Activated CD8-positive, alpha-beta memory T cell treated with anti-CD3 and anti-CD28 coated beads for 24 hours (primary cell): Measurements from ENCODE around the gene MORN1.
"Not testable (repeated sequence)": the region's sequence is repeated elsewhere in the genome, so short reads cannot be mapped to it uniquely, and the experiment has no call there.

Experiments
- DNase-seq: peaks from one replicate; pipeline ENCODE4 v3.0.0-alpha.2; 2020

MORN1 gene

GRCh38 chr1:2302292-2302925 is 88.9 kb downstream of the MORN1 start:
- no peak for DNase-seq

- peak; percentile 69 for DNase-seq
Measured at GRCh38 chr1:2301607-2302291, 89.6 kb downstream of the MORN1 start.

GRCh38 chr1:2300851-2301606 is 90.3 kb downstream of the MORN1 start:
- peak; percentile 90 for DNase-seq

- DNase-seq, result peak; percentile 89
Measured at GRCh38 chr1:2300004-2300771, 91.2 kb downstream of the MORN1 start.

- no peak for DNase-seq
Measured at GRCh38 chr1:2299131-2299627, 92.2 kb downstream of the MORN1 start.

GRCh38 chr1:2298685-2299084 is 92.7 kb downstream of the MORN1 start:
- DNase-seq, result no peak

- DNase-seq, result no peak
Measured at GRCh38 chr1:2297246-2298011, 93.9 kb downstream of the MORN1 start.

- no peak for DNase-seq
Measured at GRCh38 chr1:2296614-2297013, 94.7 kb downstream of the MORN1 start.

- DNase-seq, result not testable (repeated sequence)
Measured at GRCh38 chr1:2296211-2296610, 95.1 kb downstream of the MORN1 start.

GRCh38 chr1:2295526-2295925 is 95.8 kb downstream of the MORN1 start:
- no peak for DNase-seq

GRCh38 chr1:2294725-2295078 is 96.7 kb downstream of the MORN1 start:
- no peak for DNase-seq

- DNase-seq, result no peak
Measured at GRCh38 chr1:2294033-2294724, 97.2 kb downstream of the MORN1 start.

GRCh38 chr1:2292725-2293450 is 98.5 kb downstream of the MORN1 start:
- no peak for DNase-seq

GRCh38 chr1:2291577-2291976 is 99.8 kb downstream of the MORN1 start:
- DNase-seq, result no peak

GRCh38 chr1:2290595-2291510 is 100.5 kb downstream of the MORN1 start:
- peak; percentile 89 for DNase-seq

GRCh38 chr1:2290171-2290578 is 101.2 kb downstream of the MORN1 start:
- no peak for DNase-seq

- no peak for DNase-seq
Measured at GRCh38 chr1:2289607-2290006, 101.7 kb downstream of the MORN1 start.

GRCh38 chr1:2288816-2289536 is 102.4 kb downstream of the MORN1 start:
- DNase-seq, result no peak

GRCh38 chr1:2288311-2288710 is 103.0 kb downstream of the MORN1 start:
- no peak for DNase-seq
